GM19035 (cell line): Measurements from ENCODE around the gene MACROD2.
"Not testable (repeated sequence)": the region's sequence is repeated elsewhere in the genome, so short reads cannot be mapped to it uniquely, and the experiment has no call there.

Source experiments
- ATAC-seq: cut with Tn5 transposase; IDR thresholded peaks from one replicate; pipeline ENCODE4 v1.9.1; 2021; ENCODE audit not compliant: unreplicated experiment

The MACROD2 gene

GRCh38 chr20:16005021-16005914 lies 2010.0 kb downstream of the MACROD2 start:
- ATAC-seq, result no peak

GRCh38 chr20:16005915-16006493 lies 2010.7 kb downstream of the MACROD2 start:
- no peak for ATAC-seq

GRCh38 chr20:16007164-16007563 lies 2011.8 kb downstream of the MACROD2 start:
- peak; percentile 95 for ATAC-seq

GRCh38 chr20:16007962-16008361 lies 2012.6 kb downstream of the MACROD2 start:
- no peak for ATAC-seq

GRCh38 chr20:16011056-16011455 lies 2015.7 kb downstream of the MACROD2 start:
- no peak for ATAC-seq

GRCh38 chr20:16011519-16011918 lies 2016.2 kb downstream of the MACROD2 start:
- ATAC-seq, result no peak

- ATAC-seq, result not testable (repeated sequence)
Measured at GRCh38 chr20:16012934-16013333, 2017.6 kb downstream of the MACROD2 start.

GRCh38 chr20:16013631-16014030 lies 2018.3 kb downstream of the MACROD2 start:
- no peak for ATAC-seq

- no peak for ATAC-seq
Measured at GRCh38 chr20:16014436-16014835, 2019.1 kb downstream of the MACROD2 start.

GRCh38 chr20:16017656-16018055 lies 2022.3 kb downstream of the MACROD2 start:
- ATAC-seq, result no peak

- no peak for ATAC-seq
Measured at GRCh38 chr20:16018881-16019280, 2023.6 kb downstream of the MACROD2 start.

GRCh38 chr20:16020971-16021370 lies 2025.7 kb downstream of the MACROD2 start:
- ATAC-seq, result no peak

- no peak for ATAC-seq
Measured at GRCh38 chr20:16025084-16025483, 2029.8 kb downstream of the MACROD2 start.

- ATAC-seq, result no peak
Measured at GRCh38 chr20:16027686-16028085, 2032.4 kb downstream of the MACROD2 start.

GRCh38 chr20:16028923-16029322 lies 2033.6 kb downstream of the MACROD2 start:
- no peak for ATAC-seq

- ATAC-seq, result no peak
Measured at GRCh38 chr20:16030253-16030652, 2034.9 kb downstream of the MACROD2 start.

- no peak for ATAC-seq
Measured at GRCh38 chr20:16035576-16035975, 2040.3 kb downstream of the MACROD2 start.

GRCh38 chr20:16036331-16036730 lies 2041.0 kb downstream of the MACROD2 start:
- no peak for ATAC-seq

- ATAC-seq, result no peak
Measured at GRCh38 chr20:16040742-16041141, 2045.4 kb downstream of the MACROD2 start.

GRCh38 chr20:16042731-16043130 lies 2047.4 kb downstream of the MACROD2 start:
- no peak for ATAC-seq

GRCh38 chr20:16043931-16044330 lies 2048.6 kb downstream of the MACROD2 start:
- ATAC-seq, result no peak

GRCh38 chr20:16048876-16049275 lies 2053.6 kb downstream of the MACROD2 start:
- ATAC-seq, result no peak
